HCT116 (cell line): ENCODE results near the gene CTRL. TPM values are rescaled to one million over a fixed set of nuclear protein-coding genes. Genes with fewer than 3 reads are reported as not detected.

Source experiments
- ATAC-seq: fragments of 200-7000 bp; cut with Tn5 transposase; 2 replicates; pipeline ENCODE4 v1.9.1; 2020; ENCODE audit warnings: mild to moderate bottlenecking, moderate library complexity
- BruUV-seq: library from RNA; stranded (reverse); fragments of 400-500 nt; replicated peaks from 2 replicates; lab custom pipeline; 2021; lab: Mats Ljungman, UMichigan
- CTCF ChIA-PET: fragments of 300-600 bp; sonication (Branson Sonifier 250); formaldehyde crosslinking; loops from one replicate; lab custom pipeline; 2021; ENCODE audit warnings: antibody characterized with exemption; lab: Charles Lee
- POLR2A ChIA-PET: fragments of 300-600, 350-600 bp; sonication (Branson Sonifier 250); formaldehyde crosslinking; loops from one replicate; lab custom pipeline; 2021; ENCODE audit warnings: antibody characterized with exemption; lab: Charles Lee
- RAD21 ChIA-PET, 2 experiments: fragments of 300-600 bp; sonication (Branson Sonifier 250); formaldehyde crosslinking; loops; one replicate each; lab custom pipeline; 2023; ENCODE audit warnings: low total read pairs in 2 of 2; ENCODE audit not compliant: uncharacterized antibody in 2 of 2, unreplicated experiment in 2 of 2, low non-redundant PET in 1 of 2; lab: Charles Lee
- DNase-seq: peaks from one replicate; pipeline ENCODE4 v3.0.0-alpha.2; 2010; ENCODE audit warnings: low read depth, low spot score
- H2AFZ ChIP-seq: fragments of 200-600 bp; shearing (Covaris generic), sonication (generic); 2 replicates; pipeline ENCODE4 v1.6.1; 2017; ENCODE audit warnings: low read depth, mixed run types, mixed read lengths, antibody characterized with exemption, low read length; ENCODE audit not compliant: poor library complexity, severe bottlenecking
- H3K27ac ChIP-seq: 2 replicates; pipeline ENCODE4 v1.5.1; 2012; ENCODE audit warnings: low read depth, low read length
- H3K27me3 ChIP-seq: fragments of 200-600 bp; sonication (generic); 2 replicates; pipeline ENCODE4 v1.6.1; 2016; ENCODE audit warnings: mixed run types, low read length, mixed read lengths; ENCODE audit not compliant: insufficient read depth
- H3K36me3 ChIP-seq, 2 experiments: fragments of 200-500 bp in 1 of 2; fragments of 200-600 bp in 1 of 2; sonication (Bioruptor generic) in 1 of 2; sonication (generic) in 1 of 2; 2 replicates each; pipeline versions ENCODE4 v1.5.1 to v1.6.1; 2014 to 2016; ENCODE audit warnings: low read length in 2 of 2, inconsistent platforms in 1 of 2, mixed read lengths in 1 of 2, mixed run types in 1 of 2; ENCODE audit not compliant: insufficient read depth in 2 of 2, control insufficient read depth in 1 of 2
- H3K4me1 ChIP-seq, 2 experiments: fragments of 200-600 bp in 1 of 2; sonication (generic) in 1 of 2; 2 replicates each; pipeline versions ENCODE4 v1.5.1 to v1.6.1; 2012 to 2017; ENCODE audit warnings: low read length in 2 of 2, inconsistent platforms in 1 of 2, mild to moderate bottlenecking in 1 of 2, mixed read lengths in 1 of 2, mixed run types in 1 of 2, moderate library complexity in 1 of 2; ENCODE audit not compliant: insufficient read depth in 2 of 2, control insufficient read depth in 1 of 2
- H3K4me2 ChIP-seq: fragments of 200-600 bp; sonication (generic); 2 replicates; pipeline ENCODE4 v1.6.1; 2017; ENCODE audit warnings: mixed run types, low read length, mixed read lengths
- H3K4me3 ChIP-seq, 2 experiments: fragments of 200-600 bp in 1 of 2; sonication (generic) in 1 of 2; replicated peaks in 1 of 2; 2 replicates each; pipeline ENCODE4 v1.5.1; 2011 to 2016; ENCODE audit warnings: low read length in 2 of 2, control low read depth in 1 of 2, low read depth in 1 of 2, mild to moderate bottlenecking in 1 of 2, mixed read lengths in 1 of 2, mixed run types in 1 of 2
- H3K79me2 ChIP-seq: fragments of 200-600 bp; sonication (generic); 2 replicates; pipeline ENCODE4 v1.6.1; 2017; ENCODE audit warnings: mild to moderate bottlenecking, mixed run types, low read length, moderate library complexity, mixed read lengths; ENCODE audit not compliant: insufficient read depth
- H3K9ac ChIP-seq: fragments of 200-600 bp; sonication (generic); 2 replicates; pipeline ENCODE4 v1.6.1; 2016; ENCODE audit warnings: low read length, mixed read lengths
- H3K9me2 ChIP-seq: fragments of 200-600 bp; sonication (generic), shearing (Covaris generic); 2 replicates; pipeline ENCODE4 v1.6.1; 2017; ENCODE audit warnings: mixed run types, mild to moderate bottlenecking, moderate library complexity; ENCODE audit not compliant: insufficient read depth
- H3K9me3 ChIP-seq, 2 experiments: fragments of 200-500 bp in 1 of 2; fragments of 200-600 bp in 1 of 2; sonication (Bioruptor generic) in 1 of 2; sonication (generic) in 1 of 2; 2 replicates each; pipeline ENCODE4 v1.6.1; 2014 to 2017; ENCODE audit warnings: low read length in 2 of 2, mixed read lengths in 2 of 2, inconsistent platforms in 1 of 2, low read depth in 1 of 2, mild to moderate bottlenecking in 1 of 2, mixed run types in 1 of 2, moderate library complexity in 1 of 2; ENCODE audit not compliant: control insufficient read depth in 1 of 2, insufficient read depth in 1 of 2
- H4K20me1 ChIP-seq: fragments of 200-600 bp; sonication (generic), shearing (Covaris generic); 2 replicates; pipeline ENCODE4 v1.6.1; 2017; ENCODE audit warnings: mixed run types, mild to moderate bottlenecking, moderate library complexity; ENCODE audit not compliant: insufficient read depth
- ATF3 ChIP-seq: IDR thresholded peaks from 2 replicates; pipeline ENCODE4 v1.6.1; 2012
- EZH2 ChIP-seq: fragments of 200-600 bp; sonication (generic); IDR thresholded peaks from 2 replicates; pipeline ENCODE4 v1.6.1; 2017; ENCODE audit warnings: antibody characterized with exemption, mixed run types
- EZH2phosphoT487 ChIP-seq: fragments of 200-600 bp; IDR thresholded peaks from 2 replicates; pipeline ENCODE4 v1.6.1; 2018; ENCODE audit warnings: antibody characterized with exemption, borderline replicate concordance
- FOSL1 ChIP-seq: IDR thresholded peaks from 2 replicates; pipeline ENCODE4 v1.6.1; 2012; ENCODE audit warnings: low read depth
- JUND ChIP-seq: IDR thresholded peaks from 2 replicates; pipeline ENCODE4 v1.6.1; 2012
- POLR2A ChIP-seq: IDR thresholded peaks from 2 replicates; pipeline ENCODE4 v1.7.0; 2011; ENCODE audit warnings: borderline replicate concordance; ENCODE audit not compliant: insufficient read depth, insufficient read length; ENCODE audit errors: extremely low read depth
- POLR2AphosphoS5 ChIP-seq: IDR thresholded peaks from 2 replicates; pipeline ENCODE4 v1.6.1; 2011; ENCODE audit warnings: mild to moderate bottlenecking, low read depth, low read length, moderate library complexity
- RAD21 ChIP-seq: IDR thresholded peaks from 2 replicates; pipeline ENCODE4 v1.6.1; 2012; ENCODE audit warnings: low read depth, mild to moderate bottlenecking
- SIN3A ChIP-seq: IDR thresholded peaks from 2 replicates; pipeline ENCODE4 v1.6.1; 2012; ENCODE audit warnings: low read depth
- SP1 ChIP-seq: IDR thresholded peaks from 2 replicates; pipeline ENCODE4 v1.6.1; 2012; ENCODE audit warnings: low read depth
- TCF7L2 ChIP-seq: IDR thresholded peaks from 2 replicates; pipeline ENCODE4 v1.7.0; 2011; ENCODE audit warnings: borderline replicate concordance, inconsistent platforms; ENCODE audit not compliant: insufficient read depth, insufficient read length; ENCODE audit errors: extremely low read depth
- ZFX ChIP-seq: fragments of 450-650 bp; IDR thresholded peaks from 2 replicates; pipeline ENCODE4 v1.6.1; 2017
- intact Hi-C: fragments of 100-400 bp; cut with micrococcal nuclease; formaldehyde crosslinking; loops from 2 replicates; pipeline ENCODE4 v1.10.0; 2022
- total RNA-seq: library from RNA; stranded (reverse); gene quantifications from one replicate; pipeline ENCODE4 v1.2.1, GENCODE V29; 2021; ENCODE audit not compliant: unreplicated experiment
- TF ChIP-seq, protein P1 (sequence below), 3 experiments: fragments of 200-600 bp in 1 of 3; sonication (generic) in 1 of 3; IDR thresholded peaks in 2 of 3; conservative IDR thresholded peaks in 1 of 3; 2 replicates each; pipeline ENCODE4 v1.5.1; 2012 to 2017; ENCODE audit warnings: low read depth in 2 of 3, low read length in 2 of 3, antibody characterized with exemption in 1 of 3, borderline replicate concordance in 1 of 3, control low read depth in 1 of 3, mild to moderate bottlenecking in 1 of 3, mixed read lengths in 1 of 3, mixed run types in 1 of 3, moderate library complexity in 1 of 3; ENCODE audit not compliant: insufficient read depth in 1 of 3
- TF ChIP-seq, protein P2 (sequence below): IDR thresholded peaks from 2 replicates; pipeline ENCODE4 v1.6.1; 2012; ENCODE audit warnings: low read depth

CTRL gene
- total RNA-seq, 1 experiment from 2014 or later = 3.4 TPM

- no TSS peak for BruUV-seq
- POLR2A ChIA-PET = no interaction called here
These were observed 3.5 kb downstream of the CTRL start for GRCh38 chr16:67928147-67928546.

GRCh38 chr16:67927131-67927941, 4.3 kb downstream of the CTRL start:
- Histone ChIP-seq H3K4me2 (no peak overlapping the region), H3K9me2 (no peaks in the 10 kb centered on the region), H3K79me2 (no peaks in the 10 kb centered on the region), H3K4me3 (no peak overlapping the region), H3K4me1 (no peaks in the 10 kb centered on the region), H3K27ac (no peak overlapping the region), H3K27me3 (no peaks in the 10 kb centered on the region), H3K36me3 (no peaks in the 10 kb centered on the region; a peak in 2 of 4 replicates), H3K9me3 (no peaks in the 10 kb centered on the region), H3K9ac (no peak overlapping the region), H4K20me1 (no peaks in the 10 kb centered on the region), H2AFZ (no peak overlapping the region)
- RAD21 ChIA-PET = no interaction called here
- BruUV-seq = no TSS peak
- no peak for DNase-seq
- intact Hi-C loops = no loop called here
- CTCF ChIA-PET = interaction anchor here (1.0 to 1.2 kb wide), 2 partner anchors 8 to 254 kb away, joined by 3 read pairs; no protein-coding TSS in a partner anchor
- POLR2A ChIA-PET = no interaction called here
- ATAC-seq = no peak
- TF ChIP-seq JUND (no peak), SP1 (no peak), RAD21 (no peak), FOSL1 (no peak), EZH2phosphoT487 (no peak), POLR2A (no peak), POLR2AphosphoS5 (no peak), ZFX (no peak), ATF3 (no peak), TCF7L2 (no peak), EZH2 (no peak)
- TF ChIP-seq, protein P1, sequence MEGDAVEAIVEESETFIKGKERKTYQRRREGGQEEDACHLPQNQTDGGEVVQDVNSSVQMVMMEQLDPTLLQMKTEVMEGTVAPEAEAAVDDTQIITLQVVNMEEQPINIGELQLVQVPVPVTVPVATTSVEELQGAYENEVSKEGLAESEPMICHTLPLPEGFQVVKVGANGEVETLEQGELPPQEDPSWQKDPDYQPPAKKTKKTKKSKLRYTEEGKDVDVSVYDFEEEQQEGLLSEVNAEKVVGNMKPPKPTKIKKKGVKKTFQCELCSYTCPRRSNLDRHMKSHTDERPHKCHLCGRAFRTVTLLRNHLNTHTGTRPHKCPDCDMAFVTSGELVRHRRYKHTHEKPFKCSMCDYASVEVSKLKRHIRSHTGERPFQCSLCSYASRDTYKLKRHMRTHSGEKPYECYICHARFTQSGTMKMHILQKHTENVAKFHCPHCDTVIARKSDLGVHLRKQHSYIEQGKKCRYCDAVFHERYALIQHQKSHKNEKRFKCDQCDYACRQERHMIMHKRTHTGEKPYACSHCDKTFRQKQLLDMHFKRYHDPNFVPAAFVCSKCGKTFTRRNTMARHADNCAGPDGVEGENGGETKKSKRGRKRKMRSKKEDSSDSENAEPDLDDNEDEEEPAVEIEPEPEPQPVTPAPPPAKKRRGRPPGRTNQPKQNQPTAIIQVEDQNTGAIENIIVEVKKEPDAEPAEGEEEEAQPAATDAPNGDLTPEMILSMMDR (IDR thresholded peaks at IDR 0.05 in 2 of 3, conservative IDR thresholded peaks at IDR 0.05 in 1 of 3; ENCODE audit: borderline replicate concordance in 1 of 3, insufficient read depth in 1 of 3, low read depth in 2 of 3, low read length in 2 of 3) = no peak
- TF ChIP-seq, protein P2, sequence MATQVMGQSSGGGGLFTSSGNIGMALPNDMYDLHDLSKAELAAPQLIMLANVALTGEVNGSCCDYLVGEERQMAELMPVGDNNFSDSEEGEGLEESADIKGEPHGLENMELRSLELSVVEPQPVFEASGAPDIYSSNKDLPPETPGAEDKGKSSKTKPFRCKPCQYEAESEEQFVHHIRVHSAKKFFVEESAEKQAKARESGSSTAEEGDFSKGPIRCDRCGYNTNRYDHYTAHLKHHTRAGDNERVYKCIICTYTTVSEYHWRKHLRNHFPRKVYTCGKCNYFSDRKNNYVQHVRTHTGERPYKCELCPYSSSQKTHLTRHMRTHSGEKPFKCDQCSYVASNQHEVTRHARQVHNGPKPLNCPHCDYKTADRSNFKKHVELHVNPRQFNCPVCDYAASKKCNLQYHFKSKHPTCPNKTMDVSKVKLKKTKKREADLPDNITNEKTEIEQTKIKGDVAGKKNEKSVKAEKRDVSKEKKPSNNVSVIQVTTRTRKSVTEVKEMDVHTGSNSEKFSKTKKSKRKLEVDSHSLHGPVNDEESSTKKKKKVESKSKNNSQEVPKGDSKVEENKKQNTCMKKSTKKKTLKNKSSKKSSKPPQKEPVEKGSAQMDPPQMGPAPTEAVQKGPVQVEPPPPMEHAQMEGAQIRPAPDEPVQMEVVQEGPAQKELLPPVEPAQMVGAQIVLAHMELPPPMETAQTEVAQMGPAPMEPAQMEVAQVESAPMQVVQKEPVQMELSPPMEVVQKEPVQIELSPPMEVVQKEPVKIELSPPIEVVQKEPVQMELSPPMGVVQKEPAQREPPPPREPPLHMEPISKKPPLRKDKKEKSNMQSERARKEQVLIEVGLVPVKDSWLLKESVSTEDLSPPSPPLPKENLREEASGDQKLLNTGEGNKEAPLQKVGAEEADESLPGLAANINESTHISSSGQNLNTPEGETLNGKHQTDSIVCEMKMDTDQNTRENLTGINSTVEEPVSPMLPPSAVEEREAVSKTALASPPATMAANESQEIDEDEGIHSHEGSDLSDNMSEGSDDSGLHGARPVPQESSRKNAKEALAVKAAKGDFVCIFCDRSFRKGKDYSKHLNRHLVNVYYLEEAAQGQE = no peak

More at GRCh38 chr16:67928147-67928546, 3.5 kb downstream of the CTRL start:
- no peaks in the 10 kb centered on the region for H3K27me3 ChIP-seq
- no peak overlapping the region for H3K4me2 ChIP-seq
- H3K4me3 ChIP-seq = no peak overlapping the region
- no peak for ATAC-seq
- H3K4me1 ChIP-seq = no peaks in the 10 kb centered on the region
- H3K9me3 ChIP-seq = no peaks in the 10 kb centered on the region
- ChIA-PET RAD21 (no interaction called here), CTCF (interaction anchor here (0.7 to 1.3 kb wide), 5 partner anchors 42 to 407 kb away, joined by 3 to 5 read pairs (median 3); no protein-coding TSS in a partner anchor)
- no peak for DNase-seq
- TF ChIP-seq SIN3A = no peak
- TF ChIP-seq, all 23 proteins: peak for 0
- H4K20me1 ChIP-seq = no peaks in the 10 kb centered on the region
- H3K36me3 ChIP-seq = no peaks in the 10 kb centered on the region; a peak in 2 of 4 replicates
- H3K79me2 ChIP-seq = no peaks in the 10 kb centered on the region
- H3K9me2 ChIP-seq = no peaks in the 10 kb centered on the region
- H2AFZ ChIP-seq = no peak overlapping the region
- no peak overlapping the region for H3K27ac ChIP-seq
- intact Hi-C loops = loop anchor here (1.0 kb wide), 2 partner anchors 45 to 256 kb away; no protein-coding TSS in a partner anchor
- no peak overlapping the region for H3K9ac ChIP-seq
